GM12878 (cell line): ENCODE data around the gene ARHGAP27. TPM values are rescaled to one million over a fixed set of nuclear protein-coding genes. Genes with fewer than 3 reads are reported as not detected.

ENCODE experiments used
- BHLHE40 ChIP-seq, 2 experiments: fragments of 450-650 bp in 1 of 2; IDR thresholded peaks; 2 replicates each; pipeline ENCODE4 v1.6.1; 2011 to 2017; ENCODE audit warnings: low read depth in 2 of 2, borderline replicate concordance in 1 of 2, improper control_type of control experiment in 1 of 2, low read length in 1 of 2, mild to moderate bottlenecking in 1 of 2
- CREM ChIP-seq: IDR thresholded peaks from 2 replicates; pipeline ENCODE4 v1.6.1; 2014; ENCODE audit warnings: antibody characterized with exemption, low read depth
- CTCF ChIP-seq, 3 experiments: IDR thresholded peaks in 2 of 3; conservative IDR thresholded peaks in 1 of 3; 2 replicates each; pipeline ENCODE4 v1.5.1; 2011; ENCODE audit warnings: low read depth in 3 of 3, low read length in 3 of 3, mild to moderate bottlenecking in 3 of 3, control low read depth in 2 of 3, moderate library complexity in 2 of 3, inconsistent platforms in 1 of 3, mixed read lengths in 1 of 3; ENCODE audit not compliant: control insufficient read depth in 2 of 3, insufficient read depth in 1 of 3; ENCODE audit errors: extremely low read depth in 1 of 3
- E2F4 ChIP-seq: IDR thresholded peaks from 2 replicates; pipeline ENCODE4 v1.6.1; 2012; ENCODE audit warnings: low read depth, low read length, improper control_type of control experiment
- EED ChIP-seq: sonication (generic); IDR thresholded peaks from 2 replicates; pipeline ENCODE4 v1.6.1; 2016; ENCODE audit warnings: antibody characterized with exemption, low read depth
- GABPA ChIP-seq: IDR thresholded peaks from 2 replicates; pipeline ENCODE4 v1.6.1; 2014; ENCODE audit warnings: antibody characterized with exemption, low read depth, mild to moderate bottlenecking, inconsistent platforms
- NR2C1 ChIP-seq: fragments of 450-650 bp; IDR thresholded peaks from 2 replicates; pipeline ENCODE4 v1.6.1; 2017; ENCODE audit warnings: antibody characterized with exemption, mild to moderate bottlenecking, moderate library complexity
- POU2F2 ChIP-seq: IDR thresholded peaks from 3 replicates; pipeline ENCODE4 v1.6.1; 2011; ENCODE audit warnings: low read depth, mild to moderate bottlenecking, low read length, borderline replicate concordance
- RAD21 ChIP-seq: IDR thresholded peaks from 2 replicates; pipeline ENCODE4 v1.6.1; 2011; ENCODE audit warnings: mild to moderate bottlenecking, low read depth, low read length, moderate library complexity; ENCODE audit not compliant: insufficient read depth
- RAD51 ChIP-seq: fragments of 450-650 bp; IDR thresholded peaks from 2 replicates; pipeline ENCODE4 v1.6.1; 2016; ENCODE audit warnings: moderate library complexity, mild to moderate bottlenecking, inconsistent platforms
- SIN3A ChIP-seq: IDR thresholded peaks from 2 replicates; pipeline ENCODE4 v1.6.1; 2012; ENCODE audit warnings: low read depth, low read length, improper control_type of control experiment
- SKIL ChIP-seq: fragments of 450-650 bp; IDR thresholded peaks from 2 replicates; pipeline ENCODE4 v1.6.1; 2017; ENCODE audit warnings: mild to moderate bottlenecking, low read depth, inconsistent platforms; ENCODE audit not compliant: poor library complexity, severe bottlenecking
- SRF ChIP-seq, 2 experiments: IDR thresholded peaks; 2 replicates each; pipeline ENCODE4 v1.6.1; 2011; ENCODE audit warnings: low read depth in 2 of 2, low read length in 2 of 2, mild to moderate bottlenecking in 1 of 2, moderate library complexity in 1 of 2
- TCF7 ChIP-seq: IDR thresholded peaks from 2 replicates; pipeline ENCODE4 v1.6.1; 2014; ENCODE audit warnings: antibody characterized with exemption, borderline replicate concordance
- polyA plus RNA-seq, 11 experiments: library from polyadenylated mRNA; depleted of rRNA in 4 of 11; unstranded in 6 of 11; stranded (reverse) in 5 of 11; fragments of >200 nt; fragmentation: Nextera tagmentation in 4 of 11; fragmentation: Illumina TruSeq in 1 of 11; extraction: Ambion mirVana in 4 of 11; extraction: Trizol in 1 of 11; gene quantifications; 1 replicate in 1 of 11; 2 replicates in 10 of 11; pipeline versions ENCODE4 v1.2.1 to v1.2.3, GENCODE V29; 2011 to 2016; ENCODE audit warnings: inconsistent platforms in 2 of 11, missing spikeins in 2 of 11, low read depth in 1 of 11
- total RNA-seq, 4 experiments: library from RNA; depleted of rRNA in 3 of 4; stranded (reverse); fragments of >200 nt in 3 of 4; fragmentation: Illumina TruSeq in 1 of 4; extraction: Trizol in 1 of 4; gene quantifications; 2 replicates each; pipeline versions ENCODE4 v1.2.1 to v1.2.3, GENCODE V29; 2013 to 2021
- TF ChIP-seq, protein P1 (sequence below): fragments of 450-650 bp; IDR thresholded peaks from 2 replicates; pipeline ENCODE4 v1.6.1; 2017; ENCODE audit warnings: low read depth, mild to moderate bottlenecking, moderate library complexity
- TF ChIP-seq, protein P2 (sequence below): fragments of 450-650 bp; formaldehyde crosslinking; IDR thresholded peaks from 2 replicates; pipeline ENCODE4 v1.4.0; 2022; ENCODE audit warnings: mild to moderate bottlenecking, moderate library complexity
- TF ChIP-seq, protein P3 (sequence below): IDR thresholded peaks from 2 replicates; pipeline ENCODE4 v1.6.1; 2011; ENCODE audit warnings: borderline replicate concordance, low read depth, mild to moderate bottlenecking, moderate library complexity, mixed read lengths, low read length; ENCODE audit not compliant: insufficient read depth; ENCODE audit errors: extremely low read length

Gene ARHGAP27
- total and polyA plus RNA-seq, 10 of the 15 experiments (the other 5 are each of a cell fraction or from before 2014, with no cell fraction given): 0.64 to 45.7 (median 17.7) TPM

DNA sequence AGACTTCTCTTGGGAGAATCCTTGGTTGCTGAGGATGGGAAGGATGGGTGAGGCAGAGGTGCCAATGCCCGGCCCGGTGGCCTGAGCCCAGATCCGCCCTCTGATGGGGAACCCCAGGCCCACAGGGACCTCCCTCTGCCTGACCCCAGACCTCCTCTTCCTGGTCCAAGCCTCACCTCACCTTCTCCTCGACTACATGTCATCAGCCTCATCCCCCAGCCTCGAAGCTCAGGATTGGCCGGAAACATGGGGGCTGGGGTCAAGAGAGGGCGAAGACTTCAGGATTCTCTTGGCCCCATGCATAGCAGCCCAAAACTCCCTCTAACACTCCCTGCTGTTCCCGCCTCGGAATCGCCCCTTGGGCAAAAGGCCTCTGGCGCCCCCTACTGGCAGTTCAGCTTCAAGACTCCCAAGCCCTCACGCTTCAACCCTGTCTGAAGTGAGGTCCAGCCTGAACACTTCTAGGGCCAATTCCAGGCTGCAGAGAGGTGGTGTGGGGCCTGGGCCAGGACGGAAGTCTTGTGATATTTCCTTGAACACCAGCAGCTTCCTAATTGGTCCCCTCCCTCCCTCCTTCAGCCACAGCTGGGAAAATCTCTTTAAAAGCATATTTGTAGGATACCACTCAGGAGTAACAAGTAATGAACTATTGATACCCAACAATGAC, 47.2 kb downstream of the ARHGAP27 start (continued):
- TF ChIP-seq, protein P1, sequence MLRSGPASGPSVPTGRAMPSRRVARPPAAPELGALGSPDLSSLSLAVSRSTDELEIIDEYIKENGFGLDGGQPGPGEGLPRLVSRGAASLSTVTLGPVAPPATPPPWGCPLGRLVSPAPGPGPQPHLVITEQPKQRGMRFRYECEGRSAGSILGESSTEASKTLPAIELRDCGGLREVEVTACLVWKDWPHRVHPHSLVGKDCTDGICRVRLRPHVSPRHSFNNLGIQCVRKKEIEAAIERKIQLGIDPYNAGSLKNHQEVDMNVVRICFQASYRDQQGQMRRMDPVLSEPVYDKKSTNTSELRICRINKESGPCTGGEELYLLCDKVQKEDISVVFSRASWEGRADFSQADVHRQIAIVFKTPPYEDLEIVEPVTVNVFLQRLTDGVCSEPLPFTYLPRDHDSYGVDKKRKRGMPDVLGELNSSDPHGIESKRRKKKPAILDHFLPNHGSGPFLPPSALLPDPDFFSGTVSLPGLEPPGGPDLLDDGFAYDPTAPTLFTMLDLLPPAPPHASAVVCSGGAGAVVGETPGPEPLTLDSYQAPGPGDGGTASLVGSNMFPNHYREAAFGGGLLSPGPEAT: no peak
- TF ChIP-seq BHLHE40 (IDR thresholded peaks at IDR 0.05; ENCODE audit: borderline replicate concordance in 1 of 2, low read depth in 2 of 2, low read length in 1 of 2): peak; percentile 29 to 42; a peak in 1 of 4 replicates
- no peak for TF ChIP-seq RAD51
- TF ChIP-seq RAD21: peak; percentile 100
- TF ChIP-seq SRF (IDR thresholded peaks at IDR 0.05; ENCODE audit: low read depth in 2 of 2, low read length in 2 of 2): no peak
- TF ChIP-seq SIN3A: no peak
- no peak for TF ChIP-seq CREM
- TF ChIP-seq TCF7: no peak
- peak; percentile 62; the same call in 1 of the 2 replicates for TF ChIP-seq EED
- TF ChIP-seq NR2C1: no peak
- TF ChIP-seq, protein P2, sequence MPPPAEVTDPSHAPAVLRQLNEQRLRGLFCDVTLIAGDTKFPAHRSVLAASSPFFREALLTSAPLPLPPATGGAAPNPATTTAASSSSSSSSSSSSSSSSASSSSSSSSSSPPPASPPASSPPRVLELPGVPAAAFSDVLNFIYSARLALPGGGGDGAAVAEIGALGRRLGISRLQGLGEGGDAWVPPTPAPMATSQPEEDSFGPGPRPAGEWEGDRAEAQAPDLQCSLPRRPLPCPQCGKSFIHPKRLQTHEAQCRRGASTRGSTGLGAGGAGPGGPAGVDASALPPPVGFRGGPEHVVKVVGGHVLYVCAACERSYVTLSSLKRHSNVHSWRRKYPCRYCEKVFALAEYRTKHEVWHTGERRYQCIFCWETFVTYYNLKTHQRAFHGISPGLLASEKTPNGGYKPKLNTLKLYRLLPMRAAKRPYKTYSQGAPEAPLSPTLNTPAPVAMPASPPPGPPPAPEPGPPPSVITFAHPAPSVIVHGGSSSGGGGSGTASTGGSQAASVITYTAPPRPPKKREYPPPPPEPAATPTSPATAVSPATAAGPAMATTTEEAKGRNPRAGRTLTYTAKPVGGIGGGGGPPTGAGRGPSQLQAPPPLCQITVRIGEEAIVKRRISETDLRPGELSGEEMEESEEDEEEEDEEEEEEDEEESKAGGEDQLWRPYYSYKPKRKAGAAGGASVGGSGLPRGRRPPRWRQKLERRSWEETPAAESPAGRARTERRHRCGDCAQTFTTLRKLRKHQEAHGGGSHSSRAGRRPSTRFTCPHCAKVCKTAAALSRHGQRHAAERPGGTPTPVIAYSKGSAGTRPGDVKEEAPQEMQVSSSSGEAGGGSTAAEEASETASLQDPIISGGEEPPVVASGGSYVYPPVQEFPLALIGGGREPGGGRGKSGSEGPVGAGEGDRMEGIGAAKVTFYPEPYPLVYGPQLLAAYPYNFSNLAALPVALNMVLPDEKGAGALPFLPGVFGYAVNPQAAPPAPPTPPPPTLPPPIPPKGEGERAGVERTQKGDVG (CRISPR knock-in tag): no peak
- TF ChIP-seq GABPA: no peak
- peak; percentile 99; a peak in 5 of 6 replicates for TF ChIP-seq CTCF (IDR thresholded peaks at IDR 0.05 in 2 of 3, conservative IDR thresholded peaks at IDR 0.05 in 1 of 3; ENCODE audit: control insufficient read depth in 2 of 3, extremely low read depth in 1 of 3, insufficient read depth in 1 of 3, low read depth in 3 of 3, low read length in 3 of 3)
- peak; percentile 84; the same call in 2 of the 3 replicates for TF ChIP-seq POU2F2
- TF ChIP-seq SKIL: no peak
- TF ChIP-seq, protein P3, sequence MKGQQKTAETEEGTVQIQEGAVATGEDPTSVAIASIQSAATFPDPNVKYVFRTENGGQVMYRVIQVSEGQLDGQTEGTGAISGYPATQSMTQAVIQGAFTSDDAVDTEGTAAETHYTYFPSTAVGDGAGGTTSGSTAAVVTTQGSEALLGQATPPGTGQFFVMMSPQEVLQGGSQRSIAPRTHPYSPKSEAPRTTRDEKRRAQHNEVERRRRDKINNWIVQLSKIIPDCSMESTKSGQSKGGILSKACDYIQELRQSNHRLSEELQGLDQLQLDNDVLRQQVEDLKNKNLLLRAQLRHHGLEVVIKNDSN: no peak
- peak; percentile 78 for TF ChIP-seq E2F4
